AG10803 (cell line): ENCODE data around the gene TKTL1.

ENCODE experiments used
- DNase-seq: peaks from one replicate; pipeline ENCODE4 v3.0.0; 2010; ENCODE audit warnings: low read depth
- H3K4me3 ChIP-seq: 2 replicates; pipeline ENCODE4 v1.5.1; 2011; ENCODE audit warnings: mild to moderate bottlenecking, low read length, control low read depth
- CTCF ChIP-seq: conservative IDR thresholded peaks from 2 replicates; pipeline ENCODE4 v1.5.1; 2011; ENCODE audit warnings: mild to moderate bottlenecking, low read length, control low read depth, inconsistent platforms

The TKTL1 gene

DNA sequence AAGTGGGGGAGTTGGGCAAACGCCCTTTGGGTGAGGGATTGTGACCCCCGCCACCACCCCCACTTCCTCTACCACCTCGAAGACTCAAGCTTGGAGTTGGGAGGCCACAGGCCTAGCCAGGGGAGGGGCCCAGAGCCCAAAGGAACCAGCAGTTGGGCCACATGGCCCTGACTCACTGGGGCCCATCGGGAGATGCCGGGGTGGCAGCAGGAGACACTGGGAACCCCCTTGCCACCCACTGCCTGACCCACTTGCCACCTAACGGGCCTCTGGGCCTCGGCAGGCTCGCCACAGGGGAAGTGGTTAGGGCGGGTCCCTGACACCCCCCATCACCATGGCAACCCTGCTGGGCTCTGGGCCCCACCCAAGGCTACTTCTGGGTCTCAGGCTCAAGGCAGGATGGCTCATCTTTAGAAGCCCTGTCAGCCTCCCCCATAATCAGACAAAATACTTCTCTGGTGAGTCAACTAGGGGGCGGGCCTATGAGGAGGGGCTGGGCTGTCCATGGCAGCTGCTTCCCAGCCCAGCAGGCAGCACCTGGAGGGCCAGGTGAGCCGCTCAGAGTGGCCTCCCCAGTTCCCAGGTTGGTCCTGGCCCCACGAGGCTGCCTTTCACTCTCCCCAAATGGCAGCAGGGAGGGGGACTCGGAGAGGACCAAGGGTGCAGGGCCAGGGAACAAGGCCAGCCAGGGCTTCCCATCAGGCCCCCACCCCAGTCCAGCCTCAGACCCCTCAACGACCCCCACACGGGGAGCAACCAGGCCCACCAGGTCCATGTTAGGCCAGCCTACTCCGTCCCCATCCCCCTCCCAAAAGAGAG, 73.2 kb downstream of the TKTL1 start:
- DNase-seq = peak; percentile 93
- H3K4me3 ChIP-seq = peak overlapping the region; percentile 86
- TF ChIP-seq CTCF = no peak

DNA sequence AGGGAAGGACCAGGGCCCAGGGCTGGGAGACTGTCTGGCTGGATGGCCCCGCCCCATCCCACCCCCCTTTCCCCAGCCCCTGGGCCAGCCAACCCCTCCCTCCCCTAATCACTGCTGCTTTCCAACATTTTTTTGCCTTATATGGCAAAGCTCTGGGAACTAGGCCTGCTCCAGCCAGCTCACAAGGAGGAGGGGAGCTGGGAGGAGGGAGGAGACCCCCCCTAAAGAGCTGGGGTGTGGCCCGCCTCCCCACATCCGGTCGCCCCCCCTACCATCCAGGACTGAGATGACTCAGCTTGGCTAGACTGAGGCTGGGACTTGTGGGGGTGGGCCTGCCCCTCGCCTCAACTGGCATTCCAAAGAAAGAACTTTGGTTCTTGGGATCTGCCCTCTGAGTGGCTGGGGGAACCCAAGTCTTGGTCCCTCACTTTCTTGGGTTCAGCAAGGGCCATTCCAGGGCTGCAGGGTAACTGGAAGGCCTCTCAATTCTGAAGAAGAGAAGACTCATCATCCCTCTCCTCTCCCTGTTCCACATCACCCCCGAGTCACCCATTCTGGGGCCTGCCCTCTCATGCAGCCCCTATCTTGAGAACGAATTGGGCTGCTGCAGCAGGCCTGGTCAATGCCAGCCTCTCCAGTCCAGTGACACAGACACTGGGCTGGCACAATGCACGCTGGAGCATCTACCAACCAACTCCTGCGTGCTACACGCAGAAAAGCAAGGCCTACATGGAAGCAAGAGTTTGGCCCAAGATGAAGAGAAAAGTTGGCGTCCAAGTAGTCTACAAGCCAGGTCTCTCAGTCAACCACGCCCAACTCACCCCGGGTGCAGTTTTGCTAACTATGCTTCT, 74.1 kb downstream of the TKTL1 start:
- DNase-seq = peak; percentile 97
- H3K4me3 ChIP-seq = peak overlapping the region; percentile 86
- no peak for TF ChIP-seq CTCF

DNA sequence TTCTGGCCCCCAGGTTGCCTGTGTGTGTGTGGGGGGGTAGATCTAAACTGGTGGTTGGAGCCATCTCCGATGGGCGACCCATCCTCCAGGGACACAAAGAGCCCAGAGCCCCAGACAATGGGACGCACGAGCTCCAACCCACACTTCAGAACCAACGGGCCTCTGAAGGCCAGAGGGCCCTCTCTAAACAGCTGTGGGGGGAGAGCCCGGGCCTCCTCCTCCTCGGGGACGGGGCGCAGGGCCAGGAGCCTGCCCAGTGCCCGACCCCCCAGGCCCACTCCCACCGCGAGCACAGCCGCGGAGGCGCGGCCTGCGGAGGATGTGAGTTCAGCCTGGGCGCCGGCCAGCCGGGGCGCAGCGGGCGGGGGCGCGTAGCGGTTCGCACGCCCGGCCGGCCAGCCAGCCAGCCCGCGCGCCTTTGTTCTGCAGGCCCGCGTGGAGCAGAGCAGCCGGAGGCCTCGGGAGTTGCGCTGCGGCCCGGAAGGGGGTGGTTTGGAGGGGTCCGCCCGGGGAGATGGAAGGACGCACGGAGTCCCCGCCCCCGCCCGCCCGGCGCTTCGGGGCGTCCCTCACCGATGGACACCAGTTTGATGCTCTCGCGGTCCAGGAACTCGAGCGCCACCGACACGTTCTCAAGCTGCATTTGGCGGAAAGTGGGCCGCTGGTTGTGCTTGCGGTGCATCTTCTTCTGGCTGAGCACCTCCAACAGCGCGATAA, 74.9 kb downstream of the TKTL1 start:
- DNase-seq = no peak
- no peak for TF ChIP-seq CTCF
- peak overlapping the region; percentile 86 for H3K4me3 ChIP-seq

- peak overlapping the region; percentile 86 for H3K4me3 ChIP-seq
- peak; percentile 94 for DNase-seq
- TF ChIP-seq CTCF = no peak
These were observed 75.6 kb downstream of the TKTL1 start for GRCh38 chrX:154371017-154371788.

- TF ChIP-seq CTCF = no peak
- H3K4me3 ChIP-seq = peak overlapping the region; percentile 78
These were observed 76.2 kb downstream of the TKTL1 start for GRCh38 chrX:154371789-154372300.

DNA sequence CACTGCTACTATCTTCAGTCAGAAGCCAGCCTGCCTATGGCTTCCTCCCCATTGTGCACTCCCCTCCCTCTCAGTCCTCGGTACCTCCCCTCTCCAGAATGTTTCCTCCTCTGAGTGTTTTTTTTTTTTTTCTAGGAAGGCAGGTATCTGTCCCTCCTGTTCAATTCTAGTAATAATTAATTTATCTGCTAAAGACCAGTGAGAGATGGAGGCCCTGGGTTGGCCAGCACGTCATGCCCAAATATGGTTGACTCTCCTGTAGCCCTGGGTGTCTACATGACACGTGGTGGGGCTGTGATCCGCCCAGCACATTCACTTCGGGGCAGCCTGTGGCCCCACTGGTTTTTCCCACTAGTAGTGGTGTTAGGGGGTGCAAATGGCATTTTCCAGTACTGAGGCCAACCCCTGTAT, 77.0 kb downstream of the TKTL1 start:
- H3K4me3 ChIP-seq = peak overlapping the region; percentile 78
- peak; percentile 54 for DNase-seq
- no peak for TF ChIP-seq CTCF

More at GRCh38 chrX:154371789-154372300, 76.2 kb downstream of the TKTL1 start:
- no peak for DNase-seq
